ENCODE measurements around the gene OAS2. TPM values are rescaled to one million over a fixed set of nuclear protein-coding genes. Genes with fewer than 3 reads are reported as not detected.

Gene OAS2
- total RNA-seq, 1 donor from 2014 or later, result 94.2 TPM

GRCh38 chr12:112985642-112986290, 7.4 kb downstream of the OAS2 start:
- TF ChIP-seq CTCF (IDR thresholded peaks at IDR 0.05; ENCODE audit: insufficient read depth, low read depth, low read length) (no peak), EZH2 (IDR thresholded peaks at IDR 0.05; ENCODE audit: insufficient read depth, low read length) (no peak)
- no peak overlapping the region for H3K4me3 Mint-ChIP-seq (ENCODE audit: unreplicated experiment)
- no peak for FAIRE-seq
- Histone ChIP-seq H4K20me1 (ENCODE audit: insufficient read depth, low read length) (no peaks in the 10 kb centered on the region), H3K79me2 (ENCODE audit: insufficient read depth, low read length) (no peaks in the 10 kb centered on the region), H3K4me2 (ENCODE audit: low read length) (no peak overlapping the region), H3K36me3 (ENCODE audit: insufficient read depth, low read length) (no peaks in the 10 kb centered on the region), H3K9ac (ENCODE audit: low read length) (no peak overlapping the region), H3K4me3 (ENCODE audit: insufficient read depth, low read depth, low read length) (no peak overlapping the region), H3K27me3 (ENCODE audit: insufficient read depth, low read length) (peaks cover 14% of the 10 kb centered on the region), H3K27ac (ENCODE audit: low read depth, low read length) (no peak overlapping the region), H3K4me1 (ENCODE audit: insufficient read depth, low read length) (no peaks in the 10 kb centered on the region), H3K9me3 (ENCODE audit: insufficient read depth, low read depth, low read length) (no peaks in the 10 kb centered on the region), H2AFZ (ENCODE audit: low read depth, low read length) (no peak overlapping the region)
- peaks cover 2% of the 10 kb centered on the region for H3K27me3 Mint-ChIP-seq (ENCODE audit: low read depth, unreplicated experiment)
- peaks cover 5% of the 10 kb centered on the region for H3K4me1 Mint-ChIP-seq (ENCODE audit: low read depth, unreplicated experiment)
- DNase-seq (ENCODE audit: low read depth), result no peak
- peak overlapping the region; percentile 67 for H3K27ac Mint-ChIP-seq (ENCODE audit: unreplicated experiment)
- peaks cover 26% of the 10 kb centered on the region for H3K9me3 Mint-ChIP-seq (ENCODE audit: unreplicated experiment)
- H3K36me3 Mint-ChIP-seq (ENCODE audit: low read depth, unreplicated experiment), result peaks cover 37% of the 10 kb centered on the region

- Mint-ChIP-seq H3K4me1 (ENCODE audit: low read depth, unreplicated experiment) (peaks cover 5% of the 10 kb centered on the region), H3K9me3 (ENCODE audit: unreplicated experiment) (peaks cover 23% of the 10 kb centered on the region), H3K27ac (ENCODE audit: unreplicated experiment) (no peak overlapping the region), H3K36me3 (ENCODE audit: low read depth, unreplicated experiment) (peaks cover 42% of the 10 kb centered on the region), H3K27me3 (ENCODE audit: low read depth, unreplicated experiment) (peaks cover 2% of the 10 kb centered on the region), H3K4me3 (ENCODE audit: unreplicated experiment) (no peak overlapping the region)
- no peaks in the 10 kb centered on the region for H4K20me1 ChIP-seq (ENCODE audit: insufficient read depth, low read length)
- H3K4me1 ChIP-seq (ENCODE audit: insufficient read depth, low read length), result no peaks in the 10 kb centered on the region
- H3K4me3 ChIP-seq (ENCODE audit: insufficient read depth, low read depth, low read length), result no peak overlapping the region
- H3K36me3 ChIP-seq (ENCODE audit: insufficient read depth, low read length), result no peaks in the 10 kb centered on the region
- H3K4me2 ChIP-seq (ENCODE audit: low read length), result no peak overlapping the region
- TF ChIP-seq CTCF (IDR thresholded peaks at IDR 0.05; ENCODE audit: insufficient read depth, low read depth, low read length) (no peak), EZH2 (IDR thresholded peaks at IDR 0.05; ENCODE audit: insufficient read depth, low read length) (no peak)
- H3K79me2 ChIP-seq (ENCODE audit: insufficient read depth, low read length), result no peaks in the 10 kb centered on the region
- H3K9ac ChIP-seq (ENCODE audit: low read length), result no peak overlapping the region
- H2AFZ ChIP-seq (ENCODE audit: low read depth, low read length), result no peak overlapping the region
- no peaks in the 10 kb centered on the region for H3K9me3 ChIP-seq (ENCODE audit: insufficient read depth, low read depth, low read length)
- peaks cover 14% of the 10 kb centered on the region for H3K27me3 ChIP-seq (ENCODE audit: insufficient read depth, low read length)
- no peak overlapping the region for H3K27ac ChIP-seq (ENCODE audit: low read depth, low read length)
- no peak for DNase-seq (ENCODE audit: low read depth)
- FAIRE-seq, result no peak
Observed at GRCh38 chr12:112986291-112986800, 8.0 kb downstream of the OAS2 start.

GRCh38 chr12:112987561-112987960, 9.2 kb downstream of the OAS2 start:
- Histone ChIP-seq H3K27ac (ENCODE audit: low read depth, low read length) (no peak overlapping the region), H3K27me3 (ENCODE audit: insufficient read depth, low read length) (peaks cover 14% of the 10 kb centered on the region), H3K9me3 (ENCODE audit: insufficient read depth, low read depth, low read length) (no peaks in the 10 kb centered on the region), H3K9ac (ENCODE audit: low read length) (no peak overlapping the region), H3K36me3 (ENCODE audit: insufficient read depth, low read length) (no peaks in the 10 kb centered on the region), H3K4me1 (ENCODE audit: insufficient read depth, low read length) (no peaks in the 10 kb centered on the region), H2AFZ (ENCODE audit: low read depth, low read length) (no peak overlapping the region), H4K20me1 (ENCODE audit: insufficient read depth, low read length) (no peaks in the 10 kb centered on the region), H3K4me3 (ENCODE audit: insufficient read depth, low read depth, low read length) (no peak overlapping the region), H3K79me2 (ENCODE audit: insufficient read depth, low read length) (no peaks in the 10 kb centered on the region), H3K4me2 (ENCODE audit: low read length) (no peak overlapping the region)
- Mint-ChIP-seq H3K9me3 (ENCODE audit: unreplicated experiment) (peaks cover 14% of the 10 kb centered on the region), H3K4me1 (ENCODE audit: low read depth, unreplicated experiment) (peaks cover 5% of the 10 kb centered on the region), H3K4me3 (ENCODE audit: unreplicated experiment) (no peak overlapping the region), H3K27me3 (ENCODE audit: low read depth, unreplicated experiment) (peaks cover 2% of the 10 kb centered on the region), H3K36me3 (ENCODE audit: low read depth, unreplicated experiment) (peaks cover 49% of the 10 kb centered on the region), H3K27ac (ENCODE audit: unreplicated experiment) (no peak overlapping the region)
- TF ChIP-seq CTCF (IDR thresholded peaks at IDR 0.05; ENCODE audit: insufficient read depth, low read depth, low read length) (no peak), EZH2 (IDR thresholded peaks at IDR 0.05; ENCODE audit: insufficient read depth, low read length) (no peak)
- DNase-seq (ENCODE audit: low read depth), result no peak
- no peak for FAIRE-seq
